Measurements from ENCODE around the gene PARP12.

The PARP12 gene

DNA sequence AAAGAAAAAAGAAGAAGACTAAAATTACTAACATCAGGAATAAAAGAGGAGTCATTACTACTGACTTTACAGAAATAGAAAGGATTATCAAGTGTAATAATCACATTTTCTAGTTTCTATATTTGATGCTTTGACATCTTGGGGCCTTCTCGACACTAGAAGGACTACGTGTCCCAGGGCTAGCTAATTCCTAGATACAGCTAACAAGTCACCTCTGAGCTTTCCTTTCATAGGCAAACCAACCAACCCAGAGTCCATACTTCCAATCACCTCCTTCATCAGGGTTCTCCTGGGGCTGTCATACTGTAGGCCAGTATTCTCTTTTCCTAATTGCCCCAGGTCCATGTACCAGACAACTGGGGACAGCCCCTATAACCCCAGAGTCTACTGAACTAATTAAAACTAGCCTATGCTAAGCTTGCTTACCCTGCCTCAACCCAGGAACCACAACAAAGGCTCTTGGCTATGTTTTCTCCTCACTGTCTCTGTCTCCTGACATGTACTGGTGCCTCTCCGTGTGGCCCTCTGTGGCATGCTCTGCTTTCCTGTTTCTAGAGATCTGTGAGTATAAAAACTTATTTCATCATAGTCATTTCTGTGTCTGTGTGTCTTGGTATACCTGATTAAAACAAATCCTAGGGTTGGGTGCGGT is 6.7 kb upstream of the PARP12 start:
- TF ChIP-seq, protein P1, sequence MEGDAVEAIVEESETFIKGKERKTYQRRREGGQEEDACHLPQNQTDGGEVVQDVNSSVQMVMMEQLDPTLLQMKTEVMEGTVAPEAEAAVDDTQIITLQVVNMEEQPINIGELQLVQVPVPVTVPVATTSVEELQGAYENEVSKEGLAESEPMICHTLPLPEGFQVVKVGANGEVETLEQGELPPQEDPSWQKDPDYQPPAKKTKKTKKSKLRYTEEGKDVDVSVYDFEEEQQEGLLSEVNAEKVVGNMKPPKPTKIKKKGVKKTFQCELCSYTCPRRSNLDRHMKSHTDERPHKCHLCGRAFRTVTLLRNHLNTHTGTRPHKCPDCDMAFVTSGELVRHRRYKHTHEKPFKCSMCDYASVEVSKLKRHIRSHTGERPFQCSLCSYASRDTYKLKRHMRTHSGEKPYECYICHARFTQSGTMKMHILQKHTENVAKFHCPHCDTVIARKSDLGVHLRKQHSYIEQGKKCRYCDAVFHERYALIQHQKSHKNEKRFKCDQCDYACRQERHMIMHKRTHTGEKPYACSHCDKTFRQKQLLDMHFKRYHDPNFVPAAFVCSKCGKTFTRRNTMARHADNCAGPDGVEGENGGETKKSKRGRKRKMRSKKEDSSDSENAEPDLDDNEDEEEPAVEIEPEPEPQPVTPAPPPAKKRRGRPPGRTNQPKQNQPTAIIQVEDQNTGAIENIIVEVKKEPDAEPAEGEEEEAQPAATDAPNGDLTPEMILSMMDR (IDR thresholded peaks at IDR 0.05; ENCODE audit: insufficient read depth, low read depth, low read length, missing control alignments) = no peak
- no peak overlapping the region for H3K4me3 ChIP-seq (ENCODE audit: low read depth, low read length)
- DNase-seq (ENCODE audit: low read depth) = no peak

DNA sequence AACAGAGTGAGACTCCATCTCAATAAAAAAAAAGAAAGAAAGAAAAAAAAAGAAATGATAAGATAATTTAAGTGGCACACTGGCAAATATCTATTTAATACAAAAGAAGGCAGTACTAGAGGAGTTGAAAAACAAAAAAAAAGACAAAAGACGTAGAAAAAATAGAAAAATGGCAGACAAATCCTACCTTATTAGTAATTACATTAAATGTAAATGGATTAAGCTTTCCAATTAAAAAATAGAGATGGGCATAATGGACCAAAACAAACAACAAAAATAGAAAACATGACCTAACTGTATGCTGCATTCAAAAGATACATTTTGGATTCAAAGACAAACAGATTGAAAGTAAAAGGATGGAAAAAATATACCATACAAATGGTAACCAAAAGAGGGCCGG is 5.3 kb upstream of the PARP12 start:
- TF ChIP-seq, protein P1 (IDR thresholded peaks at IDR 0.05; ENCODE audit: insufficient read depth, low read depth, low read length, missing control alignments) = no peak
- no peak overlapping the region for H3K4me3 ChIP-seq (ENCODE audit: low read depth, low read length)
- no peak for DNase-seq (ENCODE audit: low read depth)

DNA sequence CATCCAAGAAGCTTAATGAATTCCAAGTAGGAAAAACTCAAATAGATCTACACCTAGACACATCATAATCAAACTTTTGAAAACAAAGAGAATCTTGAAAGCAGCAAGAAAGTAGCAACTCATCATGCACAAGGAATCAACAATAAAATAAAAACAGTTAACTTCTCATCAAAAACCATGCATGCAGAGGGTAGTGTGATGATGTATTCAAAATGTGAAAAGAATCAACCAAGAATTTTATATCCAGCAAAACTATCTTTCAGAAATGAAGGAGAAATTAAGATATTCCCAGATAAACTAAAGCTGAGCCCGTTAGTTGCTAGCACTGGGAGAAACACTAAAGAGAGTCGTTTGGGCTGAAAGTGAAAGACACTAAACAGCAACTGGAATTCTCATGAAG is 4.3 kb upstream of the PARP12 start:
- H3K4me3 ChIP-seq (ENCODE audit: low read depth, low read length) = no peak overlapping the region
- TF ChIP-seq, protein P1 (IDR thresholded peaks at IDR 0.05; ENCODE audit: insufficient read depth, low read depth, low read length, missing control alignments) = no peak
- no peak for DNase-seq (ENCODE audit: low read depth)

DNA sequence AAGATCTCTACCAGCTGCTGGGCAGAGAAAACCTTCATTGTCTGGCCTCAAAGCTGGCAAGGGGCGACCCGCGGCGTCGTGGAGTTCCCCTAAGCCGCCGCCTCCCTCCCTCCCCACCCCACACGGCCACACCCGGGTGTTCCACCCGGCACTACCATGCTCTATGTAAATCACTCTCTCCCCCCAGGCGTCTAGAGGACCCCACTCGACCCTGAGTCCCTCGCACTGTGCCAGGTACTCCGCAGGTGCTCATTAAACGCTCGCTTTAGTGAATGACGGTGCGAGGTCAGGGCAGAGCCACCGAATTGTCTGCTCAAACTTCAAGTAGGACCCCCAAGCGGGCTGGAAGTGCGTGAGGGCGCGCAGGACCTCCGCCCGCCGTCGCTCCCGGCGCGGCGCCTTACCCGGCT is 628 bp downstream of the PARP12 start:
- DNase-seq (ENCODE audit: low read depth) = peak; percentile 64
- TF ChIP-seq, protein P1 (IDR thresholded peaks at IDR 0.05; ENCODE audit: insufficient read depth, low read depth, low read length, missing control alignments) = no peak
- peak overlapping the region; percentile 60 for H3K4me3 ChIP-seq (ENCODE audit: low read depth, low read length)

DNA sequence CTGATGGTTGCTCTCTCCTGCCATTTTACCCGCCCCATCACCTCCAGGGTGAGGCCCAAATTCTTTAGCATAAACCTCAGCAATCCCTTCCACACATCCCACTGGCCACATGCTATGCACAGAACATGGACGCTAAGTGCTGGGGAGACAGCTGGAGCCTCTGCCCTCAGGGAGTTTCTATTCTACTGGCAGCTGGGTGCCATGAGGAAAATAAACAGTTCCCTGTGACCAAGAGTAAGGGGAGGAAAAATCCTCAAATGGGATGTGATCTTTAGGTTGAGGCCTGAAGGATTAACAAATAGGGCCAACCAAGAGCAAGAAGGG is 1.2 kb downstream of the PARP12 start:
- DNase-seq (ENCODE audit: low read depth) = no peak
- TF ChIP-seq, protein P1 (IDR thresholded peaks at IDR 0.05; ENCODE audit: insufficient read depth, low read depth, low read length, missing control alignments) = no peak
- peak overlapping the region; percentile 60 for H3K4me3 ChIP-seq (ENCODE audit: low read depth, low read length)

DNA sequence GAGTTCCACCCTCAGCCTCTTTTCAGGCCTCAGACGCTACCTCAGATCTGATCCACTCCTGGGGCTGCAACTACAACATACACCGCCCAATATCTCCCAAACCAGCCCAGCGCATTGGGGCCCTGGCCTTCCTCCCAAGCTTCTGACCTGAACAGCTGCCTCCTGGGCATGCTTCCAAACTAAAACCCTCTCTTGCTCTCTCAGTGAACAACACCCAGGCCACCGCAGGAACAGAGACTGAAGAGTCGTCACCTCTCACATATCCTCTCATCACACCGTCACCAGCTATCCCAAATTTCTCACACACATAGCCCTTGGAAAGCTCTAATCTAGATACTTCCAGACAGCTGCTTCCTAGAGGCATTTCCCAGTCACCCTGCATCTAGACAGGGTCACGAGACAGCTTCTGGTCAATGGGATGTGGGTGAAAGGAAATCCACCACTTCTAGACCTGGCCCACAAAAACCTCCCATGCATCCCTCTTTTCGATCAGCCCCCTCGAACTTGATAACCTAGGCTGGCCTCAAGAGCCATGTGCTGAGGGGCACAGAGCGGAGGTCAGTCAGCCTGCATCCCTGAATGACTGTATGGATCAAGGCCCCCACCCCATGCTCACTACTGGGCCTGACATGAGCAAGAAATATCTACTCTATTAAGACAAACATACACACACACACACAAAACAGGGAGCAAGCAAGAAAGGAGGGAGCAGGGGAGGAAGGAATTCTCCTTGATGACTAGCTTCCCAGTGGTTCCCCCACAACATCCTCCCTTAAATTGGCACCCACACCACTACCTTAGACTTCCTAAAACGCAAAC is 1.8 kb downstream of the PARP12 start:
- no peak for DNase-seq (ENCODE audit: low read depth)
- TF ChIP-seq, protein P1 (IDR thresholded peaks at IDR 0.05; ENCODE audit: insufficient read depth, low read depth, low read length, missing control alignments) = no peak

More for the DNA sequence above, 1.8 kb downstream of the PARP12 start:
- no peak overlapping the region; the same call in 1 of the 2 replicates for H3K4me3 ChIP-seq (ENCODE audit: low read depth, low read length)

All from GM12865 (cell line).